RPMI7951 (cell line): Measurements from ENCODE around the gene ISCU. TPM values are rescaled to one million over a fixed set of nuclear protein-coding genes. Genes with fewer than 3 reads are reported as not detected.
A peak's percentile ranks its signal among the peaks of the same experiment; 100 is the strongest.
"Not testable (repeated sequence)": the region's sequence is repeated elsewhere in the genome, so short reads cannot be mapped to it uniquely, and the experiment has no call there.

Experiments
- DNase-seq: peaks from one replicate; pipeline ENCODE4 v3.0.0-alpha.2; 2012; ENCODE audit warnings: low read depth
- total RNA-seq: library from RNA; depleted of rRNA; stranded (reverse); fragments of >200 nt; shearing (Covaris generic); gene quantifications from 2 replicates; pipeline ENCODE4 v1.2.3, GENCODE V29; 2014; rRNA removed

ISCU gene
- total RNA-seq, 1 experiment from 2014 or later: 127 TPM

- DNase-seq: peak; percentile 89
Measured at GRCh38 chr12:108618079-108618952, 55.9 kb downstream of the ISCU start.

DNA sequence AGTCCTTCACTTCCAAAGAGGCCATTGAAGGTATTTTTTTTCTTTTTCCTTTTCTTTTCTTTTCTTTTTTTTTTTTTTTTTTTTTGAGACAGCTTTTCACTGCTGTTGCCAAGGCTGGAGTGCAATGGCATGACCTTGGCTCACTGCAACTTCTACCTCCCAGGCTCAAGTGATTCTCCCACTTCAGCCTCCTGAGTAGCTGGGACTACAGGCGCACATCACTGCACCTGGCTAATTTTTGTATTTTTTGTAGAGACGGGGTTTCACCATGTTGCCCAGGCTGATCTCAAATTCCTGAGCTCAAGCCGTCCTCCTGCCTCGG lies 56.5 kb downstream of the ISCU start:
- not testable (repeated sequence) for DNase-seq

Other genes starting within 250 kb of the ISCU start
- 34.5 and 43.6 TPM in 2 replicates for gene CMKLR1, start 223.3 kb upstream of the ISCU start, total RNA-seq
- gene FICD, start 47.3 kb upstream of the ISCU start, total RNA-seq: 3.5 and 3.6 TPM in 2 replicates
- 32.5 and 37.6 TPM in 2 replicates for gene SART3, start 1.4 kb upstream of the ISCU start, total RNA-seq
- 173 and 232 TPM in 2 replicates for gene TMEM119, start 35.5 kb downstream of the ISCU start, total RNA-seq
- gene SELPLG, start 71.3 kb downstream of the ISCU start, total RNA-seq: 0.88 and 1.7 TPM in 2 replicates
- 84.3 and 91.2 TPM in 2 replicates for gene CORO1C, start 168.9 kb downstream of the ISCU start, total RNA-seq